HepG2 (cell line): ENCODE data around the gene MPIG6B. TPM values are rescaled to one million over a fixed set of nuclear protein-coding genes. Genes with fewer than 3 reads are reported as not detected.
A peak's percentile ranks its signal among the peaks of the same experiment; 100 is the strongest.

Source experiments
- AKAP8 ChIP-seq: sonication (generic); formaldehyde crosslinking; IDR thresholded peaks from 2 replicates; pipeline ENCODE4 v1.5.1; 2020; ENCODE audit warnings: mild to moderate bottlenecking, missing genetic modification reagents
- BHLHE40 ChIP-seq: IDR thresholded peaks from 2 replicates; pipeline ENCODE4 v1.6.1; 2011; ENCODE audit warnings: low read length, improper control_type of control experiment
- BRCA1 ChIP-seq: sonication (generic); formaldehyde crosslinking; IDR thresholded peaks from 2 replicates; pipeline ENCODE4 v1.4.0; 2020; ENCODE audit warnings: missing genetic modification reagents
- HDAC6 ChIP-seq: fragments of 200-600 bp; sonication (generic); IDR thresholded peaks from 2 replicates; pipeline ENCODE4 v1.7.0; 2017; ENCODE audit warnings: mild to moderate bottlenecking, antibody characterized with exemption, low read length, low read depth
- ISL2 ChIP-seq: sonication (generic); formaldehyde crosslinking; IDR thresholded peaks from 2 replicates; pipeline ENCODE4 v1.5.0; 2020; ENCODE audit warnings: missing genetic modification reagents
- MBD4 ChIP-seq: IDR thresholded peaks from 2 replicates; pipeline ENCODE4 v1.6.1; 2012; ENCODE audit warnings: low read length, inconsistent platforms, borderline replicate concordance
- MTA3 ChIP-seq: sonication (generic); formaldehyde crosslinking; IDR thresholded peaks from 2 replicates; pipeline ENCODE4 v1.4.0; 2020; ENCODE audit warnings: missing genetic modification reagents
- NAIF1 ChIP-seq: sonication (generic); formaldehyde crosslinking; IDR thresholded peaks from 2 replicates; pipeline ENCODE4 v1.5.0; 2020; ENCODE audit warnings: mild to moderate bottlenecking, missing genetic modification reagents, borderline replicate concordance
- PLRG1 ChIP-seq: fragments of 450-650 bp; conservative IDR thresholded peaks from 2 replicates; pipeline ENCODE4 v1.6.1; 2016
- RAD21 ChIP-seq: fragments of 450-650 bp; formaldehyde crosslinking; IDR thresholded peaks from 2 replicates; pipeline ENCODE4 v1.5.0; 2020; ENCODE audit warnings: mild to moderate bottlenecking
- RORA ChIP-seq: sonication (generic); formaldehyde crosslinking; IDR thresholded peaks from 2 replicates; pipeline ENCODE4 v1.5.0; 2020; ENCODE audit warnings: mild to moderate bottlenecking, missing genetic modification reagents, moderate library complexity
- SP140L ChIP-seq: sonication (generic); formaldehyde crosslinking; IDR thresholded peaks from 2 replicates; pipeline ENCODE4 v1.4.0; 2020; ENCODE audit warnings: missing genetic modification reagents, borderline replicate concordance
- TP53 ChIP-seq: sonication (generic); formaldehyde crosslinking; conservative IDR thresholded peaks from 2 replicates; pipeline ENCODE4 v1.4.0; 2020; ENCODE audit warnings: missing genetic modification reagents
- ZNF256 ChIP-seq: sonication (generic); formaldehyde crosslinking; conservative IDR thresholded peaks from 2 replicates; pipeline ENCODE4 v1.4.0; 2020; ENCODE audit warnings: missing genetic modification reagents
- ZNF326 ChIP-seq: sonication (generic); formaldehyde crosslinking; IDR thresholded peaks from 2 replicates; pipeline ENCODE4 v1.4.0; 2020; ENCODE audit warnings: missing genetic modification reagents, borderline replicate concordance
- ZNF331 ChIP-seq: sonication (generic); formaldehyde crosslinking; IDR thresholded peaks from 2 replicates; pipeline ENCODE4 v1.4.0; 2020; ENCODE audit warnings: missing genetic modification reagents
- ZNF605 ChIP-seq: sonication (generic); formaldehyde crosslinking; IDR thresholded peaks from 2 replicates; pipeline ENCODE4 v1.8.0; 2022; ENCODE audit warnings: mild to moderate bottlenecking, missing genetic modification reagents
- ZNF781 ChIP-seq: sonication (generic); formaldehyde crosslinking; IDR thresholded peaks from 2 replicates; pipeline ENCODE4 v1.5.1; 2020; ENCODE audit warnings: borderline replicate concordance, mild to moderate bottlenecking, missing genetic modification reagents; ENCODE audit errors: not compliant biosample characterization
- ZNF879 ChIP-seq: sonication (generic); formaldehyde crosslinking; IDR thresholded peaks from 2 replicates; pipeline ENCODE4 v1.8.1; 2023; ENCODE audit warnings: missing genetic modification reagents
- polyA plus RNA-seq, 8 experiments: library from polyadenylated mRNA; depleted of rRNA in 3 of 8; stranded (reverse) in 7 of 8; unstranded in 1 of 8; fragments of >200 nt; fragmentation: Illumina TruSeq in 4 of 8; extraction: Trizol in 4 of 8; gene quantifications; 2 replicates each; pipeline versions ENCODE4 v1.2.1 to v1.2.3, GENCODE V29; 2011 to 2016; ENCODE audit warnings: low read depth in 4 of 8, missing spikeins in 1 of 8, mixed read lengths in 1 of 8; ENCODE audit not compliant: insufficient read depth in 1 of 8
- total RNA-seq, 5 experiments: library from RNA; depleted of rRNA; stranded (reverse); fragments of >200 nt; fragmentation: Illumina TruSeq; extraction: Trizol; gene quantifications; 2 replicates each; pipeline ENCODE4 v1.2.3, GENCODE V29; 2016; ENCODE audit warnings: low read depth in 1 of 5
- TF ChIP-seq, protein P1 (sequence below): sonication (generic); formaldehyde crosslinking; IDR thresholded peaks from 2 replicates; pipeline ENCODE4 v1.4.0; 2020; ENCODE audit warnings: missing genetic modification reagents
- TF ChIP-seq, protein P2 (sequence below): sonication (generic); formaldehyde crosslinking; IDR thresholded peaks from 2 replicates; pipeline ENCODE4 v1.8.1; 2022; ENCODE audit warnings: low read depth, mild to moderate bottlenecking, missing genetic modification reagents
- TF ChIP-seq, protein P3 (sequence below): sonication (generic); formaldehyde crosslinking; IDR thresholded peaks from 2 replicates; pipeline ENCODE4 v1.4.0; 2020; ENCODE audit warnings: missing genetic modification reagents, borderline replicate concordance

Gene MPIG6B
- total and polyA plus RNA-seq, 2 of the 13 experiments (the other 11 are each of a cell fraction or from before 2014, with no cell fraction given), result not detected

DNA sequence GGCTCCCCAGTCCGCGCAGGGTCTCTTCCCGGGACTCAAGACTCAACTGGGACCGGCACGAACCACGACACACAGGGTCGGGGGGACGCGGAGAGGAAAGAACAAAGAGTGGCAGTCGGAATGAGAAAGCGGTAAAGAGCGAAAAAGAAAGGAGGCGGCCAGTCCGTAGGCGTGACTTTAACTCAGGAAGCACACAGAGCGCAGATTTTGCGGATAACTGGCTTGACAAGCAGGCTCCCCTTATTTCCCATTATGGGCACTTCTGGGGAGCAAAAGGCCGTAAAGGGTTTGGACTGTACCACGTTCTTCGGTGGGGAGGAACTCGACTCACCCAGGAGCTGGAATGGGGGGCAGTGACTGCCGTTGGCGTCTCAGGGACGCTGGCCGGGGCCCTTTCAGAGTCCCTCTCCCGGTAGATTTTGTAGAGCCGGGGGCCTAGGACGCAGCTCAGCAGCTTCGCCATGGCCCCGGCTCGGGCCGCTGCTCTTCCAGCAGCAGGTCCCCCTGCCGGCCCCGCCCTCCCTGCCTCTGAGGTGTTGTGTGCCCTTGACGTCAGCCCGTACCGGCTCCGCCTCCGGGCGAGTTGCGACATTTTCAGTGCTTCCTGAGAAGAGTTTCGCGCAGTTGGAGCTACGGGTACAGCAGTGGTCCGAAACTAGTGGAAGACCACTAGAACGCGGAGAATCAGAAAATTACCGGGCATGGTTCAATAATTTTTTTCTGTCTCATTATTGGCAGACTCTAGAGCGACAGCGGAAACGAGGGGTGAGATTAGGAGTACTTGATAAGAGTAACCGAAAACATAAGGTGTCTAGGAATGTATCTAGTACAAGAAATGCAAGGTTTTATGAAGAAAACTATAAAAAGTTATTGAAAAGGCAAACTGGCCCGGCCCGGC is 20.1 kb upstream of the MPIG6B start, which contains the start of gene ABHD16A (continued):
- no peak for TF ChIP-seq MBD4
- no peak for TF ChIP-seq MTA3 (CRISPR knock-in tag)
- TF ChIP-seq BRCA1 (CRISPR knock-in tag), result no peak
- TF ChIP-seq AKAP8 (CRISPR knock-in tag), result no peak
- TF ChIP-seq ZNF331 (CRISPR knock-in tag), result peak; percentile 91
- 0 out of 2 replicates have a peak, but pooled peaks have one; percentile 68 for TF ChIP-seq ZNF879
- no peak; the same call in none of the 2 replicates for TF ChIP-seq ISL2 (CRISPR knock-in tag)
- no peak for TF ChIP-seq TP53 (CRISPR knock-in tag)
- TF ChIP-seq, protein P1, sequence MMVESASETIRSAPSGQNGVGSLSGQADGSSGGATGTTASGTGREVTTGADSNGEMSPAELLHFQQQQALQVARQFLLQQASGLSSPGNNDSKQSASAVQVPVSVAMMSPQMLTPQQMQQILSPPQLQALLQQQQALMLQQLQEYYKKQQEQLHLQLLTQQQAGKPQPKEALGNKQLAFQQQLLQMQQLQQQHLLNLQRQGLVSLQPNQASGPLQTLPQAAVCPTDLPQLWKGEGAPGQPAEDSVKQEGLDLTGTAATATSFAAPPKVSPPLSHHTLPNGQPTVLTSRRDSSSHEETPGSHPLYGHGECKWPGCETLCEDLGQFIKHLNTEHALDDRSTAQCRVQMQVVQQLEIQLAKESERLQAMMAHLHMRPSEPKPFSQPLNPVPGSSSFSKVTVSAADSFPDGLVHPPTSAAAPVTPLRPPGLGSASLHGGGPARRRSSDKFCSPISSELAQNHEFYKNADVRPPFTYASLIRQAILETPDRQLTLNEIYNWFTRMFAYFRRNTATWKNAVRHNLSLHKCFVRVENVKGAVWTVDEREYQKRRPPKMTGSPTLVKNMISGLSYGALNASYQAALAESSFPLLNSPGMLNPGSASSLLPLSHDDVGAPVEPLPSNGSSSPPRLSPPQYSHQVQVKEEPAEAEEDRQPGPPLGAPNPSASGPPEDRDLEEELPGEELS (CRISPR knock-in tag), result peak; percentile 58
- no peak for TF ChIP-seq HDAC6
- TF ChIP-seq RORA, result no peak
- TF ChIP-seq PLRG1, result no peak
- no peak for TF ChIP-seq ZNF256 (CRISPR knock-in tag)
- no peak for TF ChIP-seq ZNF781 (CRISPR knock-in tag)
- TF ChIP-seq ZNF605 (CRISPR knock-in tag), result peak; percentile 95
- TF ChIP-seq RAD21 (CRISPR knock-in tag), result no peak
- no peak for TF ChIP-seq SP140L (CRISPR knock-in tag)
- TF ChIP-seq, protein P2, sequence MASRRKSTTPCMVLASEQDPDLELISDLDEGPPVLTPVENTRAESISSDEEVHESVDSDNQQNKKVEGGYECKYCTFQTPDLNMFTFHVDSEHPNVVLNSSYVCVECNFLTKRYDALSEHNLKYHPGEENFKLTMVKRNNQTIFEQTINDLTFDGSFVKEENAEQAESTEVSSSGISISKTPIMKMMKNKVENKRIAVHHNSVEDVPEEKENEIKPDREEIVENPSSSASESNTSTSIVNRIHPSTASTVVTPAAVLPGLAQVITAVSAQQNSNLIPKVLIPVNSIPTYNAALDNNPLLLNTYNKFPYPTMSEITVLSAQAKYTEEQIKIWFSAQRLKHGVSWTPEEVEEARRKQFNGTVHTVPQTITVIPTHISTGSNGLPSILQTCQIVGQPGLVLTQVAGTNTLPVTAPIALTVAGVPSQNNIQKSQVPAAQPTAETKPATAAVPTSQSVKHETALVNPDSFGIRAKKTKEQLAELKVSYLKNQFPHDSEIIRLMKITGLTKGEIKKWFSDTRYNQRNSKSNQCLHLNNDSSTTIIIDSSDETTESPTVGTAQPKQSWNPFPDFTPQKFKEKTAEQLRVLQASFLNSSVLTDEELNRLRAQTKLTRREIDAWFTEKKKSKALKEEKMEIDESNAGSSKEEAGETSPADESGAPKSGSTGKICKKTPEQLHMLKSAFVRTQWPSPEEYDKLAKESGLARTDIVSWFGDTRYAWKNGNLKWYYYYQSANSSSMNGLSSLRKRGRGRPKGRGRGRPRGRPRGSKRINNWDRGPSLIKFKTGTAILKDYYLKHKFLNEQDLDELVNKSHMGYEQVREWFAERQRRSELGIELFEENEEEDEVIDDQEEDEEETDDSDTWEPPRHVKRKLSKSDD (CRISPR knock-in tag), result peak; percentile 87; the same call in 1 of the 2 replicates
- TF ChIP-seq BHLHE40, result peak; percentile 78
- TF ChIP-seq NAIF1, result peak; percentile 95
- no peak for TF ChIP-seq ZNF326 (CRISPR knock-in tag)
- TF ChIP-seq, protein P3, sequence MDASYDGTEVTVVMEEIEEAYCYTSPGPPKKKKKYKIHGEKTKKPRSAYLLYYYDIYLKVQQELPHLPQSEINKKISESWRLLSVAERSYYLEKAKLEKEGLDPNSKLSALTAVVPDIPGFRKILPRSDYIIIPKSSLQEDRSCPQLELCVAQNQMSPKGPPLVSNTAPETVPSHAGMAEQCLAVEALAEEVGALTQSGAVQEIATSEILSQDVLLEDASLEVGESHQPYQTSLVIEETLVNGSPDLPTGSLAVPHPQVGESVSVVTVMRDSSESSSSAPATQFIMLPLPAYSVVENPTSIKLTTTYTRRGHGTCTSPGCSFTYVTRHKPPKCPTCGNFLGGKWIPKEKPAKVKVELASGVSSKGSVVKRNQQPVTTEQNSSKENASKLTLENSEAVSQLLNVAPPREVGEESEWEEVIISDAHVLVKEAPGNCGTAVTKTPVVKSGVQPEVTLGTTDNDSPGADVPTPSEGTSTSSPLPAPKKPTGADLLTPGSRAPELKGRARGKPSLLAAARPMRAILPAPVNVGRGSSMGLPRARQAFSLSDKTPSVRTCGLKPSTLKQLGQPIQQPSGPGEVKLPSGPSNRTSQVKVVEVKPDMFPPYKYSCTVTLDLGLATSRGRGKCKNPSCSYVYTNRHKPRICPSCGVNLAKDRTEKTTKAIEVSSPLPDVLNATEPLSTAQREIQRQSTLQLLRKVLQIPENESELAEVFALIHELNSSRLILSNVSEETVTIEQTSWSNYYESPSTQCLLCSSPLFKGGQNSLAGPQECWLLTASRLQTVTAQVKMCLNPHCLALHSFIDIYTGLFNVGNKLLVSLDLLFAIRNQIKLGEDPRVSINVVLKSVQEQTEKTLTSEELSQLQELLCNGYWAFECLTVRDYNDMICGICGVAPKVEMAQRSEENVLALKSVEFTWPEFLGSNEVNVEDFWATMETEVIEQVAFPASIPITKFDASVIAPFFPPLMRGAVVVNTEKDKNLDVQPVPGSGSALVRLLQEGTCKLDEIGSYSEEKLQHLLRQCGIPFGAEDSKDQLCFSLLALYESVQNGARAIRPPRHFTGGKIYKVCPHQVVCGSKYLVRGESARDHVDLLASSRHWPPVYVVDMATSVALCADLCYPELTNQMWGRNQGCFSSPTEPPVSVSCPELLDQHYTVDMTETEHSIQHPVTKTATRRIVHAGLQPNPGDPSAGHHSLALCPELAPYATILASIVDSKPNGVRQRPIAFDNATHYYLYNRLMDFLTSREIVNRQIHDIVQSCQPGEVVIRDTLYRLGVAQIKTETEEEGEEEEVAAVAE (CRISPR knock-in tag), result peak; percentile 77; the same call in 1 of the 2 replicates
